ENCODE results near the gene TMEM255B.
"Not testable (repeated sequence)": the region's sequence is repeated elsewhere in the genome, so short reads cannot be mapped to it uniquely, and the experiment has no call there.

The TMEM255B gene

GRCh38 chr13:113758651-113759524, at the start of gene TMEM255B:
Gene TMEM255B, plus strand, starts transcription at chr13:113759226. Its CDS starts 44 bp downstream, at chr13:113759270.
- peak; percentile 54 for DNase-seq

DNA sequence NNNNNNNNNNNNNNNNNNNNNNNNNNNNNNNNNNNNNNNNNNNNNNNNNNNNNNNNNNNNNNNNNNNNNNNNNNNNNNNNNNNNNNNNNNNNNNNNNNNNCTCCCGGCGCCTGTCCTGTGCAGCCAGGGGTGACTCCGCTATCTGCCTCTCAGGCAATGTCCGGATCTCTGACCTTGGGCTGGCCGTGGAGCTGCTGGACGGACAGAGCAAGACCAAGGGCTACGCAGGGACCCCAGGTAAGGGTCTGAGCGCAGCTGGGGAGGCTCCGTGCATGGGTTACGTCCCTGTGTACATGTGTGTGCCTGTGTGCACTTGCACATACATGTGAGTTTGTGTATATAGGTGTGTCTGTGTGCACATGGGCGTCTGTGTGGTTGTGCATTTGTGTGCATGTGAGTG, 36.1 kb upstream of the TMEM255B start:
- no peak for DNase-seq

DNA sequence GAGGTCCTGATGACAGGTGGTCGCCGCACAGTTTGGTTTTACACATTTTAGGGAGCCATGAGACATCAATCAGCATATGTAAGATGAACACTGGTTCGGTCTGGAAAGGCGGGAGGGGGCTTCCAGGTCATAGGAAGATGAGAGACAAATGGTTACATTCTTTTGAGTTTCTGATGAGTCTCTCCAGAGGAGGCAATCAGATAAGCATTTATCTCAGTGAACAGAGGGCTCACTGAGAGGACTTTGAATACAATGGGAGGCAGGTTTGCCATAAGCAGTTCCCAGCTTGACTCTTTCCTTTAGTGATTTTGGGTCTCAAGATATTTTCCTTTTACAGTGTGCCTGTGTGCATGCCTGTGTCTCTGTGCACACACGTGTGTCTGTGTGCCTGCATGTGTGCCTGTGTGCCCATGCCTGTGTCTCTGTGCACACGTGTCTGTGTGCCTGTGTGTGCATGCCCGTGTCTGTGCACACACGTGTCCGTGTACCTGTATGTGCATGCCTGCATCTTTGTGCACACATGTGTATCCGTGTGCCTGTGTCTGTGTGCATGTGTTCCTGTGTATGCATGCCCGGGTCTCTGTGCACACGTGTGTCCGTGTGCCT, 35.5 kb upstream of the TMEM255B start:
- DNase-seq, result no peak

- no peak for DNase-seq
Observed at GRCh38 chr13:113724016-113724758, 34.8 kb upstream of the TMEM255B start.

DNA sequence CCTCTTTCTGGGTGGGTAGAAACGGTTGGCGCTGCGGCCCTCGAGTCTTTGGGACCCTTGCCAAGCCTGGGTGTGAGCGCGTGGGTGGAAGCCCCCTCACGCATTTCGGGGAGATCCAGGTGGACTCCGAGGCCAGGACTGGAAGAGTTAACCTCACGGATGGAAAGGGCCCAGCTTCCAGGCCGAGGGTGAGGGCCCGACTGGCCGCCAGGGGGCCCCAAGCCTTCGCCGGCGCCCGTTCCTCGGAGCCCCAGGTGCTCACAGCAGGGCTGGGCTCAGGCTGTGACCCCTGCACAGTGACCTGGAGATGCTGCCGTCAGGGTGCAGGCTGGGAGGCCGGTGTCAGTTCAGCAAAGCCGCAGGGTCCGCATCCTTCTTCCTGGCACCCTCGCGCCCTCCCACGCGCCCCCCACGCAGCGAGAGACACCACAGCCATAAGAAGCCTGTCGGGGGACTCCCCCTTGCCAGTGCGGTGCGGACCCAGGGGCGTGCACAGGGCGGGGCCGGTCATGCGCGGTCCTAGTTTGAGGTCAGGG, 34.2 kb upstream of the TMEM255B start:
- DNase-seq, result peak; percentile 22

GRCh38 chr13:113725329-113726105, 33.5 kb upstream of the TMEM255B start:
- not testable (repeated sequence) for DNase-seq

- DNase-seq, result not testable (repeated sequence)
Observed at GRCh38 chr13:113726106-113726821, 32.8 kb upstream of the TMEM255B start.

- DNase-seq, result peak; percentile 14
Observed at GRCh38 chr13:113726961-113727411, 32.0 kb upstream of the TMEM255B start.

DNA sequence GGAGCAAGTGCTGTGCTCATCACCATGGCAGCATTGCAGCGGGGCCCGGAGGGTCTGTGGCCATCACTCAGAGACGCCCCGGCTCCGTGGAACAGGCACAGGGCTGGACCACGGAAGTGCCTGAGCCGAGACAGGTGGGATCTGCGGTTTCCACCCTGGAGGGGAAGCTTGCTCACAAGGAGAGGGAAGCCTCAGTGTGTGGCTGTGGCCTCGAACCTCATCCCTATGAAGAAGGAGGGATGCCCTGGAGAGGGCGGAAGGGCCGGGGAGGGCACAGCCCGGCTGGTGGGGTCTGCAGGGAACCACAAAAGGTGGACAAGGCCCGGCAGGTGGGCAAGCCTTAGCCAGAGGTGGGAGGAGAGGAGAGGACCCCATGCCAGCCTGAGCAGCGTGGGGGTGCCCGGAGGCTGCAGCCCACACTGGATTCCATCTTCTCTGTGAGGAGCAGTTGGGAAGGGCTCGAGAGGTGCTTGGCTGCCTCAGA, 30.4 kb upstream of the TMEM255B start:
- DNase-seq, result no peak

- no peak for DNase-seq
Observed at GRCh38 chr13:113729187-113730019, 29.6 kb upstream of the TMEM255B start.

DNA sequence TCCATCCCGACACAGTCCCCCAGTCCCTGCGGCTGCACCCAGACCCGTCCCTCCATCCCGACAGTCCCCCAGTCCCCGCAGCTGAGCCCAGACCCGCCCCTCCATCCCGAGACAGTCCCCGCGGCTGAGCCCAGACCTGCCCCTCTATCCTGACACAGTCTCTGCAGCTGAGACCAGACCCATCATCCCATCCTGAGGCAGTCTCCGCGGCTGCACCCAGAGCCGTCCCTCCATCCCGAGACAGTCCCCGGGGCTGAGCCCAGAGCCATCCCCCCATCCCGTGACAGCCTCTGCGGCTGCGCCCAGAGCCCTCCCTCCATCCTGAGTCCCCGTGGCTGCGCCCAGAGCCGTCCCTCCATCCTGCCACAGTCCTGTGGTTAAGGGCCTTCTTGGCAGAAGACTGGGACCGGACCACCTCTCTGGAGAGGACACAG, 28.8 kb upstream of the TMEM255B start:
- DNase-seq, result no peak

GRCh38 chr13:113730831-113731191, 28.2 kb upstream of the TMEM255B start:
- no peak for DNase-seq

GRCh38 chr13:113731192-113732175, 27.5 kb upstream of the TMEM255B start:
- no peak for DNase-seq

- DNase-seq, result no peak
Observed at GRCh38 chr13:113732176-113732960, 26.7 kb upstream of the TMEM255B start.

GRCh38 chr13:113732961-113733950, 25.8 kb upstream of the TMEM255B start:
- no peak for DNase-seq

- DNase-seq, result no peak
Observed at GRCh38 chr13:113734099-113734825, 24.8 kb upstream of the TMEM255B start.

DNA sequence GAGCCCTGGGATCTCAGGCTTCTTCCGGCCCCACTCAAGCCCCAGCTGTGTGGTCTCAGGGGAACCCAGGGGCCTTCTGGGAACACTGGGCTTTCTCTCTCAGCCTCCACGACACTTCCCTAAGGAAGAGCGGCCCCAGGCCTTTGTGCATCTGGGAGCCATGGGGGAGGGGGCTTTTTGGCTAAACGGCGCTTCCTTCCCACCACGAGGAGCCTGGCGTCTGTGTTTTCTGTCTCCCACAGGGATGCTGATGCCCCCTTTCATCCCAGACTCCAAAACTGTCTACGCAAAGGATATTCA, 24.2 kb upstream of the TMEM255B start:
- DNase-seq, result no peak

All from NCI-H226 (cell line).